Right cardiac atrium (tissue), 5 donors: ENCODE measurements around the gene CT45A10. TPM values are rescaled to one million over a fixed set of nuclear protein-coding genes. Genes with fewer than 3 reads are reported as not detected.
"Not testable (repeated sequence)": the region's sequence is repeated elsewhere in the genome, so short reads cannot be mapped to it uniquely, and the experiment has no call there.

ENCODE experiments used
- ATAC-seq, 2 donors: fragments of 200-7000 bp; cut with Tn5 transposase; one replicate each; pipeline versions ENCODE4 v1.8.0 to v1.9.1; 2020; ENCODE audit warnings: moderate library complexity in 2 of 2, mild to moderate bottlenecking in 1 of 2
- DNase-seq, 3 donors: peaks; one replicate each; pipeline ENCODE4 v3.0.0-alpha.2; 2020
- H3K27ac ChIP-seq: one replicate; pipeline ENCODE4 v1.5.1; 2013; ENCODE audit warnings: mild to moderate bottlenecking, low read length, control low read depth, moderate library complexity
- H3K27me3 ChIP-seq: one replicate; pipeline ENCODE4 v1.6.1; 2013; ENCODE audit not compliant: control insufficient read depth, insufficient read depth
- H3K4me1 ChIP-seq: one replicate; pipeline ENCODE4 v1.6.1; 2013; ENCODE audit warnings: low read length; ENCODE audit not compliant: control insufficient read depth, insufficient read depth
- H3K4me3 ChIP-seq: one replicate; pipeline ENCODE4 v1.5.1; 2013; ENCODE audit warnings: low read length, control low read depth
- H3K9me3 ChIP-seq: one replicate; pipeline ENCODE4 v1.6.1; 2013; ENCODE audit warnings: low read length; ENCODE audit not compliant: control insufficient read depth
- WGBS: extraction: QIAGEN DNeasy Blood & Tissue Kit; methylation state at CpG from one replicate; pipeline ENCODE4 v1.1.7; 2013; 5-methylcytosine and 5-hydroxymethylcytosine counted together
- intact Hi-C, 4 donors: fragments of 100-400 bp; cut with DNase I; formaldehyde crosslinking; loops; one replicate each; pipeline versions ENCODE4 v1.11.0 to v1.14.0; 2022 to 2023
- polyA plus RNA-seq: library from polyadenylated mRNA; stranded (reverse); fragments of 200-250 nt; gene quantifications from one replicate; pipeline ENCODE4 v1.2.3, GENCODE V29; 2013
- total RNA-seq, 4 donors: library from RNA; stranded (reverse); fragmentation: NEBNext Ultra II Directional; extraction: Animal tissue kit (Norgen Biotek cat#: 25700); gene quantifications; one replicate each; pipeline ENCODE4 v1.2.1, GENCODE V29; 2021
- donor health status: healthy with polysubstance abuse.
- donor health status: DM: no; HTN: yes; CAD: no.
- donor health status: DM: no; HTN: no; CAD: no.
- donor health status: DM: no; HTN: yes; CAD: no; lungs with severe emphysema.
- donor health status: DM: yes; HTN: yes; CAD: no.

Gene CT45A10
- total and polyA plus RNA-seq, 5 donors, result not detected

- H3K4me1 ChIP-seq, ATAC-seq, H3K9me3 ChIP-seq, H3K4me3 ChIP-seq, H3K27ac ChIP-seq, H3K27me3 ChIP-seq, intact Hi-C loops, DNase-seq: not testable (repeated sequence)
- 57% methylated on average over 4 of the region's 5 CpGs for WGBS
Observed at GRCh38 chrX:135882741-135883140, 10.5 kb downstream of the CT45A10 start.

GRCh38 chrX:135871712-135872111 lies 21.5 kb downstream of the CT45A10 start, which contains the start of gene CT45A9:
TSS of gene CT45A9 (minus strand) at chrX:135871812. CDS start at chrX:135868061, 3,751 bp downstream.
- no CpG with 5 or more reads among the region's 17 CpGs for WGBS

DNA sequence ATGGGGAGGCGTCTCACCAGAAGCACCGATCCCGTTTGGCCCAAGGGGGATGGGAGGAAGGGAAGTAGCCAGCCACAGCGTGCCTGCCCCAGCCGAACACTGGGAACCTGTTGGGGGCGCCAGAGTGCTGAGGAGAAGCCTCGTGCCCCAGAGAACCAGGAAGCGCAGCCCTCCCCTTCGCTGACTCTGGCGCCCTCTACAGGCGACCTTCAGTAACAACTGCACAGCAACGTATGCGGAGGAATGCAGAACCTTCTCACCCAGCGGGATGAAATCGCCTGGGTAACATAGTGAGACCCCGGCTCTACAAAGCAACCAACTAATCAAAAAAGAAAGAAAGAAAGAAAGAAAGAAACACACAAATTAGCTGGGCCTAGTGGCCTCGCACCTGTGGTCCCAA lies 38.8 kb downstream of the CT45A10 start, which contains the start of gene CT45A8:
Gene CT45A8 (minus strand): TSS at position 101 of the 400 bp plus-strand sequence. CDS start 3,755 bp downstream, outside the sequence.
- H3K4me3 ChIP-seq, H3K4me1 ChIP-seq, H3K9me3 ChIP-seq, H3K27me3 ChIP-seq, H3K27ac ChIP-seq, ATAC-seq, intact Hi-C loops, DNase-seq: not testable (repeated sequence)
- WGBS, result no CpG with 5 or more reads among the region's 17 CpGs

More at GRCh38 chrX:135871712-135872111, 21.5 kb downstream of the CT45A10 start, which contains the start of gene CT45A9:
- H3K9me3 ChIP-seq, DNase-seq, H3K27me3 ChIP-seq, H3K27ac ChIP-seq, intact Hi-C loops, H3K4me3 ChIP-seq, ATAC-seq, H3K4me1 ChIP-seq: not testable (repeated sequence)

DNA sequence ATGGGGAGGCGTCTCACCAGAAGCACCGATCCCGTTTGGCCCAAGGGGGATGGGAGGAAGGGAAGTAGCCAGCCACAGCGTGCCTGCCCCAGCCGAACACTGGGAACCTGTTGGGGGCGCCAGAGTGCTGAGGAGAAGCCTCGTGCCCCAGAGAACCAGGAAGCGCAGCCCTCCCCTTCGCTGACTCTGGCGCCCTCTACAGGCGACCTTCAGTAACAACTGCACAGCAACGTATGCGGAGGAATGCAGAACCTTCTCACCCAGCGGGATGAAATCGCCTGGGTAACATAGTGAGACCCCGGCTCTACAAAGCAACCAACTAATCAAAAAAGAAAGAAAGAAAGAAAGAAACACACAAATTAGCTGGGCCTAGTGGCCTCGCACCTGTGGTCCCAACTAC lies 56.1 kb downstream of the CT45A10 start, which contains the start of gene CT45A7:
Gene CT45A7 (minus strand): TSS at position 101 of the 400 bp plus-strand sequence. CDS start 3,747 bp downstream, outside the sequence.
- no CpG with 5 or more reads among the region's 17 CpGs for WGBS
- H3K4me1 ChIP-seq, H3K27me3 ChIP-seq, H3K4me3 ChIP-seq, ATAC-seq, intact Hi-C loops, H3K9me3 ChIP-seq, DNase-seq, H3K27ac ChIP-seq: not testable (repeated sequence)

Other genes starting within 250 kb of the CT45A10 start
- gene CT45A1, start 179.8 kb downstream of the CT45A10 start, total RNA-seq, result not detected
- gene CT45A1, start 179.8 kb downstream of the CT45A10 start, polyA plus RNA-seq, result not detected
- gene CT45A3, start 125.3 kb downstream of the CT45A10 start, total RNA-seq, result not detected
- gene CT45A3, start 125.3 kb downstream of the CT45A10 start, polyA plus RNA-seq, result not detected
- gene CT45A5, start 107.9 kb downstream of the CT45A10 start, total RNA-seq, result not detected
- not detected for gene CT45A5, start 107.9 kb downstream of the CT45A10 start, polyA plus RNA-seq
- not detected for gene CT45A6, start 90.7 kb downstream of the CT45A10 start, total RNA-seq
- not detected for gene CT45A6, start 90.7 kb downstream of the CT45A10 start, polyA plus RNA-seq
- not detected for gene CT45A2, start 73.4 kb downstream of the CT45A10 start, total RNA-seq
- not detected for gene CT45A2, start 73.4 kb downstream of the CT45A10 start, polyA plus RNA-seq
- not detected for gene CT45A7, start 56.2 kb downstream of the CT45A10 start, total RNA-seq
- gene CT45A7, start 56.2 kb downstream of the CT45A10 start, polyA plus RNA-seq, result not detected
- gene CT45A8, start 38.9 kb downstream of the CT45A10 start, total RNA-seq, result not detected
- gene CT45A8, start 38.9 kb downstream of the CT45A10 start, polyA plus RNA-seq, result not detected
- not detected for gene CT45A9, start 21.6 kb downstream of the CT45A10 start, total RNA-seq
- gene CT45A9, start 21.6 kb downstream of the CT45A10 start, polyA plus RNA-seq, result not detected
- not detected for gene SAGE1, start 272 bp upstream of the CT45A10 start, total RNA-seq
- gene SAGE1, start 272 bp upstream of the CT45A10 start, polyA plus RNA-seq, result not detected
- 10 to 100 TPM; 26.2 to 29.5 (median 26.5) TPM for gene MMGT1, start 80.5 kb upstream of the CT45A10 start, total RNA-seq
- 7.0 TPM for gene MMGT1, start 80.5 kb upstream of the CT45A10 start, polyA plus RNA-seq
- 10 to 100 TPM; 16.8 to 19.8 (median 18.6) TPM for gene SLC9A6, start 92.0 kb upstream of the CT45A10 start, total RNA-seq
- gene SLC9A6, start 92.0 kb upstream of the CT45A10 start, polyA plus RNA-seq, result 16.0 TPM